ENCODE measurements around the gene GANC.

GANC gene

GRCh38 chr15:42403389-42403788 is 130.4 kb downstream of the GANC start:
- DNase-seq (ENCODE audit: low spot score): no peak
- TF ChIP-seq CTCF (IDR thresholded peaks at IDR 0.05; ENCODE audit: extremely low read depth, missing control alignments): no peak

DNA sequence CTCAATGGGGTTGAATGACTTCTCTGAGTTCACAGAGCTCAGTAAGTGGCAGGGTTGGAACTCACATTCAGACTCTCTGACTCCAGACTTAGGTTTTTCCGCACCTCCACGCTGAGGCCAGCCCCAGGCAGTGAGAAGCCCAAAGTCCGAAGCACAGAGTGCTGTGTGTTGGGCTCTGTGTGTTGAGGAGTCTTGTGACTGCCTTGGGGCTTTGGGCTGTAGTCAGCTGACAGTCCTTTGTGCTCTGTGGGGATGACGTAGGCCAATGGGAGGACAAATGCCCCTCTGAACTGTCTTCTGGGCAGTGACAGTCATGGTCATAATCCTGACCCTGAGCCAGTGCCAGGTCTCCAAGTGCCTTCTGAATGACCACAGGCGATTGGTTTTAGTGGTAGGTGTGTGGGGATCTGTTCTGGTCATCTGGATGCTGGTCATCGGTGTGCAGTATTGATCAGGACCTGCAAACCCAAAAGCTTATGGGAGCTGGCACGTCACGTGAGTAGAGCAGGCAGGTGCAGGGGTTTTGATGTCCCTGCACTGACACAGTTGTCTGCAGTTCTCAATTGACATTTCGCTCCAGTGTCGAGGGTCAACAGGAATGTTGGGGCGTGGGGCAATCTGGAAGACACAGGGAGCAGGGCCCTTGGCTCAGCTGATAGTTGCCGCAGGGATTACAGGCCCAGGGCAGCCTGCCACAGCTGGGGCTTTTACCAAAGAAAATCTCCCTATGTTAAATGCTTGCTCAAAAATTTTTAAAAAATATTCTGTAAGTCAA is 131.6 kb downstream of the GANC start:
- no peak for TF ChIP-seq CTCF (IDR thresholded peaks at IDR 0.05; ENCODE audit: extremely low read depth, missing control alignments)
- DNase-seq (ENCODE audit: low spot score): no peak

- DNase-seq (ENCODE audit: low spot score): no peak
- no peak for TF ChIP-seq CTCF (IDR thresholded peaks at IDR 0.05; ENCODE audit: extremely low read depth, missing control alignments)
Measured at GRCh38 chr15:42405863-42406482, 133.0 kb downstream of the GANC start.
